ENCODE results near the gene KCND3.

Gene KCND3

GRCh38 chr1:111793923-111794322 is 195.5 kb downstream of the KCND3 start:
- Histone ChIP-seq H3K27ac (ENCODE audit: low read depth in 2 of 2, low read length in 2 of 2) (no peak overlapping the region), H3K9ac (ENCODE audit: low read depth in 1 of 2, low read length in 2 of 2) (no peak overlapping the region), H3K4me3 (ENCODE audit: low read length in 2 of 2) (no peak overlapping the region), H3K36me3 (ENCODE audit: control insufficient read depth in 2 of 2, insufficient read depth in 2 of 2, low read length in 2 of 2) (no peaks in the 10 kb centered on the region), H3K4me1 (ENCODE audit: control insufficient read depth in 2 of 2, insufficient read depth in 2 of 2, low read length in 2 of 2) (no peaks in the 10 kb centered on the region), H3K27me3 (ENCODE audit: control insufficient read depth in 2 of 2, insufficient read depth in 2 of 2, low read length in 2 of 2) (no peaks in the 10 kb centered on the region), H3K9me3 (ENCODE audit: control insufficient read depth in 2 of 2, low read length in 2 of 2) (no peaks in the 10 kb centered on the region)

- Histone ChIP-seq H3K27me3 (ENCODE audit: control insufficient read depth in 2 of 2, insufficient read depth in 2 of 2, low read length in 2 of 2) (no peaks in the 10 kb centered on the region), H3K9ac (ENCODE audit: low read depth in 1 of 2, low read length in 2 of 2) (no peak overlapping the region)
Observed at GRCh38 chr1:111792249-111792648, 197.2 kb downstream of the KCND3 start.

GRCh38 chr1:111791776-111792175 is 197.7 kb downstream of the KCND3 start:
- Histone ChIP-seq H3K9me3 (ENCODE audit: control insufficient read depth in 2 of 2, low read length in 2 of 2) (no peaks in the 10 kb centered on the region), H3K4me1 (ENCODE audit: control insufficient read depth in 2 of 2, insufficient read depth in 2 of 2, low read length in 2 of 2) (no peaks in the 10 kb centered on the region), H3K27ac (ENCODE audit: low read depth in 2 of 2, low read length in 2 of 2) (no peak overlapping the region), H3K36me3 (ENCODE audit: control insufficient read depth in 2 of 2, insufficient read depth in 2 of 2, low read length in 2 of 2) (no peaks in the 10 kb centered on the region), H3K9ac (ENCODE audit: low read depth in 1 of 2, low read length in 2 of 2) (no peak overlapping the region), H3K27me3 (ENCODE audit: control insufficient read depth in 2 of 2, insufficient read depth in 2 of 2, low read length in 2 of 2) (no peaks in the 10 kb centered on the region), H3K4me3 (ENCODE audit: low read length in 2 of 2) (no peak overlapping the region)

More at GRCh38 chr1:111792249-111792648, 197.2 kb downstream of the KCND3 start:
- no peaks in the 10 kb centered on the region for H3K9me3 ChIP-seq (ENCODE audit: control insufficient read depth in 2 of 2, low read length in 2 of 2)
- no peak overlapping the region for H3K4me3 ChIP-seq (ENCODE audit: low read length in 2 of 2)
- no peak overlapping the region for H3K27ac ChIP-seq (ENCODE audit: low read depth in 2 of 2, low read length in 2 of 2)
- no peaks in the 10 kb centered on the region for H3K36me3 ChIP-seq (ENCODE audit: control insufficient read depth in 2 of 2, insufficient read depth in 2 of 2, low read length in 2 of 2)
- H3K4me1 ChIP-seq (ENCODE audit: control insufficient read depth in 2 of 2, insufficient read depth in 2 of 2, low read length in 2 of 2) = no peaks in the 10 kb centered on the region

- H3K9ac ChIP-seq (ENCODE audit: low read depth in 1 of 2, low read length in 2 of 2) = no peak overlapping the region
- no peaks in the 10 kb centered on the region for H3K36me3 ChIP-seq (ENCODE audit: control insufficient read depth in 2 of 2, insufficient read depth in 2 of 2, low read length in 2 of 2)
- no peak overlapping the region for H3K4me3 ChIP-seq (ENCODE audit: low read length in 2 of 2)
- no peaks in the 10 kb centered on the region for H3K9me3 ChIP-seq (ENCODE audit: control insufficient read depth in 2 of 2, low read length in 2 of 2)
- H3K27ac ChIP-seq (ENCODE audit: low read depth in 2 of 2, low read length in 2 of 2) = no peak overlapping the region
- H3K27me3 ChIP-seq (ENCODE audit: control insufficient read depth in 2 of 2, insufficient read depth in 2 of 2, low read length in 2 of 2) = no peaks in the 10 kb centered on the region
- no peaks in the 10 kb centered on the region for H3K4me1 ChIP-seq (ENCODE audit: control insufficient read depth in 2 of 2, insufficient read depth in 2 of 2, low read length in 2 of 2)
Observed at GRCh38 chr1:111789666-111790316, 199.7 kb downstream of the KCND3 start.

GRCh38 chr1:111789142-111789541 is 200.3 kb downstream of the KCND3 start:
- Histone ChIP-seq H3K9ac (ENCODE audit: low read depth in 1 of 2, low read length in 2 of 2) (no peak overlapping the region), H3K27ac (ENCODE audit: low read depth in 2 of 2, low read length in 2 of 2) (no peak overlapping the region)

GRCh38 chr1:111786669-111787207 is 202.7 kb downstream of the KCND3 start:
- Histone ChIP-seq H3K4me1 (ENCODE audit: control insufficient read depth in 2 of 2, insufficient read depth in 2 of 2, low read length in 2 of 2) (no peaks in the 10 kb centered on the region), H3K27me3 (ENCODE audit: control insufficient read depth in 2 of 2, insufficient read depth in 2 of 2, low read length in 2 of 2) (no peaks in the 10 kb centered on the region), H3K9me3 (ENCODE audit: control insufficient read depth in 2 of 2, low read length in 2 of 2) (no peaks in the 10 kb centered on the region), H3K4me3 (ENCODE audit: low read length in 2 of 2) (no peak overlapping the region), H3K9ac (ENCODE audit: low read depth in 1 of 2, low read length in 2 of 2) (no peak overlapping the region), H3K36me3 (ENCODE audit: control insufficient read depth in 2 of 2, insufficient read depth in 2 of 2, low read length in 2 of 2) (no peaks in the 10 kb centered on the region), H3K27ac (ENCODE audit: low read depth in 2 of 2, low read length in 2 of 2) (no peak overlapping the region)

More at GRCh38 chr1:111789142-111789541, 200.3 kb downstream of the KCND3 start:
- Histone ChIP-seq H3K4me3 (ENCODE audit: low read length in 2 of 2) (no peak overlapping the region), H3K27me3 (ENCODE audit: control insufficient read depth in 2 of 2, insufficient read depth in 2 of 2, low read length in 2 of 2) (no peaks in the 10 kb centered on the region), H3K36me3 (ENCODE audit: control insufficient read depth in 2 of 2, insufficient read depth in 2 of 2, low read length in 2 of 2) (no peaks in the 10 kb centered on the region), H3K9me3 (ENCODE audit: control insufficient read depth in 2 of 2, low read length in 2 of 2) (no peaks in the 10 kb centered on the region), H3K4me1 (ENCODE audit: control insufficient read depth in 2 of 2, insufficient read depth in 2 of 2, low read length in 2 of 2) (no peaks in the 10 kb centered on the region)

- H3K36me3 ChIP-seq (ENCODE audit: control insufficient read depth in 2 of 2, insufficient read depth in 2 of 2, low read length in 2 of 2) = no peaks in the 10 kb centered on the region
- no peaks in the 10 kb centered on the region for H3K4me1 ChIP-seq (ENCODE audit: control insufficient read depth in 2 of 2, insufficient read depth in 2 of 2, low read length in 2 of 2)
- no peaks in the 10 kb centered on the region for H3K27me3 ChIP-seq (ENCODE audit: control insufficient read depth in 2 of 2, insufficient read depth in 2 of 2, low read length in 2 of 2)
- H3K4me3 ChIP-seq (ENCODE audit: low read length in 2 of 2) = no peak overlapping the region
- H3K9ac ChIP-seq (ENCODE audit: low read depth in 1 of 2, low read length in 2 of 2) = no peak overlapping the region
- no peak overlapping the region for H3K27ac ChIP-seq (ENCODE audit: low read depth in 2 of 2, low read length in 2 of 2)
- H3K9me3 ChIP-seq (ENCODE audit: control insufficient read depth in 2 of 2, low read length in 2 of 2) = no peaks in the 10 kb centered on the region
Observed at GRCh38 chr1:111784273-111784901, 205.1 kb downstream of the KCND3 start.

- Histone ChIP-seq H3K4me3 (ENCODE audit: low read length in 2 of 2) (no peak overlapping the region), H3K9ac (ENCODE audit: low read depth in 1 of 2, low read length in 2 of 2) (no peak overlapping the region), H3K27me3 (ENCODE audit: control insufficient read depth in 2 of 2, insufficient read depth in 2 of 2, low read length in 2 of 2) (no peaks in the 10 kb centered on the region), H3K27ac (ENCODE audit: low read depth in 2 of 2, low read length in 2 of 2) (no peak overlapping the region), H3K9me3 (ENCODE audit: control insufficient read depth in 2 of 2, low read length in 2 of 2) (no peaks in the 10 kb centered on the region), H3K36me3 (ENCODE audit: control insufficient read depth in 2 of 2, insufficient read depth in 2 of 2, low read length in 2 of 2) (no peaks in the 10 kb centered on the region), H3K4me1 (ENCODE audit: control insufficient read depth in 2 of 2, insufficient read depth in 2 of 2, low read length in 2 of 2) (no peaks in the 10 kb centered on the region)
Observed at GRCh38 chr1:111779546-111779945, 209.9 kb downstream of the KCND3 start.

- no peak overlapping the region for H3K4me3 ChIP-seq (ENCODE audit: low read length in 2 of 2)
- H3K9me3 ChIP-seq (ENCODE audit: control insufficient read depth in 2 of 2, low read length in 2 of 2) = no peaks in the 10 kb centered on the region
- no peaks in the 10 kb centered on the region for H3K4me1 ChIP-seq (ENCODE audit: control insufficient read depth in 2 of 2, insufficient read depth in 2 of 2, low read length in 2 of 2)
- no peak overlapping the region for H3K27ac ChIP-seq (ENCODE audit: low read depth in 2 of 2, low read length in 2 of 2)
- H3K36me3 ChIP-seq (ENCODE audit: control insufficient read depth in 2 of 2, insufficient read depth in 2 of 2, low read length in 2 of 2) = no peaks in the 10 kb centered on the region
- no peak overlapping the region for H3K9ac ChIP-seq (ENCODE audit: low read depth in 1 of 2, low read length in 2 of 2)
- no peaks in the 10 kb centered on the region for H3K27me3 ChIP-seq (ENCODE audit: control insufficient read depth in 2 of 2, insufficient read depth in 2 of 2, low read length in 2 of 2)
Observed at GRCh38 chr1:111778541-111779051, 210.9 kb downstream of the KCND3 start.

GRCh38 chr1:111778066-111778465 is 211.4 kb downstream of the KCND3 start:
- H3K4me3 ChIP-seq (ENCODE audit: low read length in 2 of 2) = no peak overlapping the region
- H3K36me3 ChIP-seq (ENCODE audit: control insufficient read depth in 2 of 2, insufficient read depth in 2 of 2, low read length in 2 of 2) = no peaks in the 10 kb centered on the region
- H3K27me3 ChIP-seq (ENCODE audit: control insufficient read depth in 2 of 2, insufficient read depth in 2 of 2, low read length in 2 of 2) = no peaks in the 10 kb centered on the region
- no peak overlapping the region for H3K9ac ChIP-seq (ENCODE audit: low read depth in 1 of 2, low read length in 2 of 2)
- no peak overlapping the region for H3K27ac ChIP-seq (ENCODE audit: low read depth in 2 of 2, low read length in 2 of 2)
- H3K4me1 ChIP-seq (ENCODE audit: control insufficient read depth in 2 of 2, insufficient read depth in 2 of 2, low read length in 2 of 2) = no peaks in the 10 kb centered on the region
- no peaks in the 10 kb centered on the region for H3K9me3 ChIP-seq (ENCODE audit: control insufficient read depth in 2 of 2, low read length in 2 of 2)
